IPS-18c (cell line): ENCODE data around the gene NME3.
"Not testable (repeated sequence)": the region's sequence is repeated elsewhere in the genome, so short reads cannot be mapped to it uniquely, and the experiment has no call there.

Source experiments
- H3K4me3 ChIP-seq: 2 replicates; pipeline ENCODE4 v1.7.0; 2013; ENCODE audit warnings: low read depth, mild to moderate bottlenecking, low read length, moderate library complexity; ENCODE audit not compliant: insufficient read depth
- H3K9me3 ChIP-seq: one replicate; pipeline ENCODE4 v1.6.1; 2013; ENCODE audit warnings: mild to moderate bottlenecking, low read length, moderate library complexity; ENCODE audit not compliant: control insufficient read depth, insufficient read depth

Gene NME3

GRCh38 chr16:1746693-1747195 lies 24.6 kb downstream of the NME3 start:
- Histone ChIP-seq H3K4me3 (no peak overlapping the region), H3K9me3 (no peaks in the 10 kb centered on the region)

GRCh38 chr16:1745900-1746692 lies 25.2 kb downstream of the NME3 start:
- no peak overlapping the region for H3K4me3 ChIP-seq

GRCh38 chr16:1745181-1745899 lies 26.0 kb downstream of the NME3 start:
- H3K9me3 ChIP-seq = no peaks in the 10 kb centered on the region
- H3K4me3 ChIP-seq = no peak overlapping the region

More at GRCh38 chr16:1745900-1746692, 25.2 kb downstream of the NME3 start:
- no peaks in the 10 kb centered on the region for H3K9me3 ChIP-seq

- no peak overlapping the region for H3K4me3 ChIP-seq
- H3K9me3 ChIP-seq = no peaks in the 10 kb centered on the region
Observed at GRCh38 chr16:1744338-1744840, 27.0 kb downstream of the NME3 start.

GRCh38 chr16:1743376-1744337 lies 27.7 kb downstream of the NME3 start:
- Histone ChIP-seq H3K9me3 (peaks cover under 1% of the 10 kb centered on the region), H3K4me3 (no peak overlapping the region; the same call in 1 of the 2 replicates)

GRCh38 chr16:1741553-1742165 lies 29.7 kb downstream of the NME3 start:
- no peak overlapping the region for H3K4me3 ChIP-seq
- H3K9me3 ChIP-seq = peaks cover 17% of the 10 kb centered on the region

- Histone ChIP-seq H3K9me3 (peaks cover 22% of the 10 kb centered on the region), H3K4me3 (no peak overlapping the region)
Observed at GRCh38 chr16:1740781-1741490, 30.4 kb downstream of the NME3 start.

- H3K9me3 ChIP-seq = peaks cover 22% of the 10 kb centered on the region
- no peak overlapping the region for H3K4me3 ChIP-seq
Observed at GRCh38 chr16:1740234-1740633, 31.1 kb downstream of the NME3 start.

GRCh38 chr16:1734816-1735215 lies 36.5 kb downstream of the NME3 start:
- Histone ChIP-seq H3K4me3 (no peak overlapping the region), H3K9me3 (peaks cover 25% of the 10 kb centered on the region)

- no peak overlapping the region for H3K4me3 ChIP-seq
- H3K9me3 ChIP-seq = peaks cover 27% of the 10 kb centered on the region
Observed at GRCh38 chr16:1734123-1734522, 37.2 kb downstream of the NME3 start.

GRCh38 chr16:1732551-1732987 lies 38.8 kb downstream of the NME3 start:
- peaks cover 19% of the 10 kb centered on the region for H3K9me3 ChIP-seq
- H3K4me3 ChIP-seq = not testable (repeated sequence)

- Histone ChIP-seq H3K9me3 (peaks cover 14% of the 10 kb centered on the region), H3K4me3 (no peak overlapping the region)
Observed at GRCh38 chr16:1732071-1732470, 39.3 kb downstream of the NME3 start.

GRCh38 chr16:1731603-1732002 lies 39.7 kb downstream of the NME3 start:
- Histone ChIP-seq H3K9me3 (peaks cover 10% of the 10 kb centered on the region), H3K4me3 (no peak overlapping the region)

GRCh38 chr16:1731073-1731472 lies 40.3 kb downstream of the NME3 start:
- H3K9me3 ChIP-seq = peaks cover 5% of the 10 kb centered on the region
- H3K4me3 ChIP-seq = no peak overlapping the region

- peaks cover 3% of the 10 kb centered on the region for H3K9me3 ChIP-seq
- H3K4me3 ChIP-seq = no peak overlapping the region
Observed at GRCh38 chr16:1729445-1729844, 41.9 kb downstream of the NME3 start.

GRCh38 chr16:1729026-1729425 lies 42.3 kb downstream of the NME3 start:
- no peak overlapping the region for H3K4me3 ChIP-seq
- peaks cover 3% of the 10 kb centered on the region for H3K9me3 ChIP-seq
